ENCODE results near the gene FOXC1.
A peak's percentile ranks its signal among the peaks of the same experiment; 100 is the strongest.

Gene FOXC1

GRCh38 chr6:1604158-1605003 is 5.3 kb upstream of the FOXC1 start:
- TF ChIP-seq, protein P1, sequence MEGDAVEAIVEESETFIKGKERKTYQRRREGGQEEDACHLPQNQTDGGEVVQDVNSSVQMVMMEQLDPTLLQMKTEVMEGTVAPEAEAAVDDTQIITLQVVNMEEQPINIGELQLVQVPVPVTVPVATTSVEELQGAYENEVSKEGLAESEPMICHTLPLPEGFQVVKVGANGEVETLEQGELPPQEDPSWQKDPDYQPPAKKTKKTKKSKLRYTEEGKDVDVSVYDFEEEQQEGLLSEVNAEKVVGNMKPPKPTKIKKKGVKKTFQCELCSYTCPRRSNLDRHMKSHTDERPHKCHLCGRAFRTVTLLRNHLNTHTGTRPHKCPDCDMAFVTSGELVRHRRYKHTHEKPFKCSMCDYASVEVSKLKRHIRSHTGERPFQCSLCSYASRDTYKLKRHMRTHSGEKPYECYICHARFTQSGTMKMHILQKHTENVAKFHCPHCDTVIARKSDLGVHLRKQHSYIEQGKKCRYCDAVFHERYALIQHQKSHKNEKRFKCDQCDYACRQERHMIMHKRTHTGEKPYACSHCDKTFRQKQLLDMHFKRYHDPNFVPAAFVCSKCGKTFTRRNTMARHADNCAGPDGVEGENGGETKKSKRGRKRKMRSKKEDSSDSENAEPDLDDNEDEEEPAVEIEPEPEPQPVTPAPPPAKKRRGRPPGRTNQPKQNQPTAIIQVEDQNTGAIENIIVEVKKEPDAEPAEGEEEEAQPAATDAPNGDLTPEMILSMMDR (IDR thresholded peaks at IDR 0.05; ENCODE audit: low read depth, low read length, poor library complexity, severe bottlenecking) = peak; percentile 73
- TF ChIP-seq EZH2phosphoT487 (IDR thresholded peaks at IDR 0.05; ENCODE audit: borderline replicate concordance, low read length) = no peak
- Histone ChIP-seq H3K36me3 (ENCODE audit: control insufficient read depth, low read length) (no peaks in the 10 kb centered on the region), H3K9me2 (replicated peaks; ENCODE audit: control insufficient read depth, low read length) (no peaks in the 10 kb centered on the region), H3K79me2 (ENCODE audit: control insufficient read depth, low read length) (no peaks in the 10 kb centered on the region), H3K27me3 (ENCODE audit: control insufficient read depth, low read length) (peaks cover 62% of the 10 kb centered on the region), H3K27ac (ENCODE audit: low read depth, low read length) (no peak overlapping the region), H3K9me3 (ENCODE audit: control insufficient read depth, insufficient read depth, low read length) (no peaks in the 10 kb centered on the region), H4K20me1 (ENCODE audit: control insufficient read depth, insufficient read depth, low read depth, low read length) (no peaks in the 10 kb centered on the region; the same call in 1 of the 2 replicates), H3F3A (ENCODE audit: control insufficient read depth, insufficient read depth) (peaks cover 2% of the 10 kb centered on the region; the same call in 1 of the 2 replicates), H3K4me3 (ENCODE audit: low read length) (no peak overlapping the region), H3K4me1 (ENCODE audit: control insufficient read depth, low read length) (peaks cover 31% of the 10 kb centered on the region), H3K4me2 (ENCODE audit: low read length) (0 out of 2 replicates have a peak overlapping the region, but pooled peaks have one; percentile 16)

GRCh38 chr6:1605004-1605892 is 4.5 kb upstream of the FOXC1 start:
- Histone ChIP-seq H3F3A (ENCODE audit: control insufficient read depth, insufficient read depth) (peaks cover 2% of the 10 kb centered on the region; the same call in 1 of the 2 replicates), H3K27ac (ENCODE audit: low read depth, low read length) (no peak overlapping the region), H3K4me1 (ENCODE audit: control insufficient read depth, low read length) (peaks cover 31% of the 10 kb centered on the region), H3K9me3 (ENCODE audit: control insufficient read depth, insufficient read depth, low read length) (no peaks in the 10 kb centered on the region), H4K20me1 (ENCODE audit: control insufficient read depth, insufficient read depth, low read depth, low read length) (no peaks in the 10 kb centered on the region; the same call in 1 of the 2 replicates), H3K4me3 (ENCODE audit: low read length) (no peak overlapping the region), H3K9me2 (replicated peaks; ENCODE audit: control insufficient read depth, low read length) (no peaks in the 10 kb centered on the region), H3K36me3 (ENCODE audit: control insufficient read depth, low read length) (no peaks in the 10 kb centered on the region), H3K79me2 (ENCODE audit: control insufficient read depth, low read length) (no peaks in the 10 kb centered on the region), H3K27me3 (ENCODE audit: control insufficient read depth, low read length) (peaks cover 62% of the 10 kb centered on the region), H3K4me2 (ENCODE audit: low read length) (no peak overlapping the region)
- TF ChIP-seq EZH2phosphoT487 (IDR thresholded peaks at IDR 0.05; ENCODE audit: borderline replicate concordance, low read length) = no peak
- TF ChIP-seq, protein P1 (IDR thresholded peaks at IDR 0.05; ENCODE audit: low read depth, low read length, poor library complexity, severe bottlenecking) = no peak

GRCh38 chr6:1605893-1606779 is 3.6 kb upstream of the FOXC1 start:
- Histone ChIP-seq H3K4me3 (ENCODE audit: low read length) (no peak overlapping the region), H3K27me3 (ENCODE audit: control insufficient read depth, low read length) (peaks cover 55% of the 10 kb centered on the region), H3K27ac (ENCODE audit: low read depth, low read length) (no peak overlapping the region), H3K79me2 (ENCODE audit: control insufficient read depth, low read length) (no peaks in the 10 kb centered on the region), H3K36me3 (ENCODE audit: control insufficient read depth, low read length) (no peaks in the 10 kb centered on the region), H3K4me2 (ENCODE audit: low read length) (peak overlapping the region; percentile 88), H3K9me2 (replicated peaks; ENCODE audit: control insufficient read depth, low read length) (no peaks in the 10 kb centered on the region), H3K4me1 (ENCODE audit: control insufficient read depth, low read length) (peaks cover 31% of the 10 kb centered on the region), H4K20me1 (ENCODE audit: control insufficient read depth, insufficient read depth, low read depth, low read length) (no peaks in the 10 kb centered on the region; the same call in 1 of the 2 replicates), H3K9me3 (ENCODE audit: control insufficient read depth, insufficient read depth, low read length) (no peaks in the 10 kb centered on the region), H3F3A (ENCODE audit: control insufficient read depth, insufficient read depth) (peaks cover 2% of the 10 kb centered on the region; the same call in 1 of the 2 replicates)
- TF ChIP-seq, protein P1 (IDR thresholded peaks at IDR 0.05; ENCODE audit: low read depth, low read length, poor library complexity, severe bottlenecking) = no peak
- TF ChIP-seq EZH2phosphoT487 (IDR thresholded peaks at IDR 0.05; ENCODE audit: borderline replicate concordance, low read length) = peak; percentile 73; the same call in 1 of the 2 replicates
